ENCODE measurements around the gene CIROP. TPM values are rescaled to one million over a fixed set of nuclear protein-coding genes. Genes with fewer than 3 reads are reported as not detected.
A peak's percentile ranks its signal among the peaks of the same experiment; 100 is the strongest.

The CIROP gene
- total and polyA plus RNA-seq, 7 donors: 0.27 TPM; not detected in 6

DNA sequence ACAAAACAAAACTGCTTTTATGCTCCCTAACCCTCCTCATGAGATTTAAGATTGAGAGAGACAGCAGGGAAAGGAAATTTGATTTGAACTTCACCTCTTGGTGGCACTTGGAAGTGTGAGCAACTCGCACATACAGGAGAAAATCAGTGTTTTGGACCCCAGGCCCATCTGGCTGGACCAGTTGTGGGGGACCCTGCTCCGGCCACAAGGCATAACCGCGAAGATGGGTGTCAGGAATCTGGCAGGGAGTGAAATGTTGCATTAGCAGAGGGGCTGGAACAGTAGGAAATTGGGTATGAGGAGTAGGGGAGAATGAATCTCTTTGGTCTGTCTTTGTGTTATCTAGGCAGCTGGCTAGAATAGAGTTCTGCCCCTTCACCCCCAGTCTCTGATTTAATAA, 1.2 kb downstream of the CIROP start:
- no peaks in the 10 kb centered on the region for H3K27me3 ChIP-seq
- no peak overlapping the region for H3K27ac ChIP-seq
- DNase-seq: no peak
- no peak for TF ChIP-seq POLR2A (IDR thresholded peaks at IDR 0.05)
- TF ChIP-seq, protein P1, sequence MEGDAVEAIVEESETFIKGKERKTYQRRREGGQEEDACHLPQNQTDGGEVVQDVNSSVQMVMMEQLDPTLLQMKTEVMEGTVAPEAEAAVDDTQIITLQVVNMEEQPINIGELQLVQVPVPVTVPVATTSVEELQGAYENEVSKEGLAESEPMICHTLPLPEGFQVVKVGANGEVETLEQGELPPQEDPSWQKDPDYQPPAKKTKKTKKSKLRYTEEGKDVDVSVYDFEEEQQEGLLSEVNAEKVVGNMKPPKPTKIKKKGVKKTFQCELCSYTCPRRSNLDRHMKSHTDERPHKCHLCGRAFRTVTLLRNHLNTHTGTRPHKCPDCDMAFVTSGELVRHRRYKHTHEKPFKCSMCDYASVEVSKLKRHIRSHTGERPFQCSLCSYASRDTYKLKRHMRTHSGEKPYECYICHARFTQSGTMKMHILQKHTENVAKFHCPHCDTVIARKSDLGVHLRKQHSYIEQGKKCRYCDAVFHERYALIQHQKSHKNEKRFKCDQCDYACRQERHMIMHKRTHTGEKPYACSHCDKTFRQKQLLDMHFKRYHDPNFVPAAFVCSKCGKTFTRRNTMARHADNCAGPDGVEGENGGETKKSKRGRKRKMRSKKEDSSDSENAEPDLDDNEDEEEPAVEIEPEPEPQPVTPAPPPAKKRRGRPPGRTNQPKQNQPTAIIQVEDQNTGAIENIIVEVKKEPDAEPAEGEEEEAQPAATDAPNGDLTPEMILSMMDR (IDR thresholded peaks at IDR 0.05): no peak
- TF ChIP-seq POLR2AphosphoS5 (IDR thresholded peaks at IDR 0.05): no peak
- no peak for TF ChIP-seq EP300 (IDR thresholded peaks at IDR 0.05)
- intact Hi-C loops (cut with DNase I): no loop called here
- WGBS, 2 donors: 93% methylated on average over 4 of the region's 4 CpGs
- peaks cover 0 to 10% (median 3%) of the 10 kb centered on the region in 4 donors for H3K36me3 ChIP-seq
- H3K4me3 ChIP-seq: no peak overlapping the region
- peaks cover 0 to 14% (median 10%) of the 10 kb centered on the region in 4 donors for H3K4me1 ChIP-seq
- no peaks in the 10 kb centered on the region for H3K9me3 ChIP-seq

DNA sequence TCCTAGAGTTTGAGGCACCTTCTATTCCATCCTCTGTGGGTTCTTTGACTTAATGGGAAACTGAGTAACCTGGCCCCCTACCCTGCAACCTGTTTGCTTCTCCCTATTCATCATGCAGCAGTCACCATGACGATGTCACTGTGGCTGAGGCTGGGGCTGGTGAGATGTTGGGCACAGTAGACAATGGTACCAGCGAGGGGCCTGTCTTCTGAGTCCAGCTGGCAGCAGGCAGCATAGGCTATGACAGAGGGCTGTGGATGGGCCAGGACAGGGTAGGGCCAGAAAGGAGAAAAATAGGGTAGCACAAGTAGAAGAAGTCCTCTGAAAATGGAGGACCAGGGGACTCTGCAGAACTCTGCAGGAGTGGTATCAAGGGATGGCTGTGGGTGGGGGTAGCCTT, 2.0 kb downstream of the CIROP start:
- Histone ChIP-seq H3K4me1 (peaks cover 0 to 15% (median 11%) of the 10 kb centered on the region in 4 donors), H3K36me3 (peaks cover 0 to 18% (median 9%) of the 10 kb centered on the region in 4 donors), H3K27ac (no peak overlapping the region), H3K27me3 (no peaks in the 10 kb centered on the region), H3K9me3 (no peaks in the 10 kb centered on the region), H3K4me3 (no peak overlapping the region)
- peak; percentile 45 for DNase-seq
- TF ChIP-seq POLR2AphosphoS5 (IDR thresholded peaks at IDR 0.05) (no peak), POLR2A (IDR thresholded peaks at IDR 0.05) (no peak), EP300 (IDR thresholded peaks at IDR 0.05) (no peak)
- TF ChIP-seq, protein P1 (IDR thresholded peaks at IDR 0.05): no peak
- WGBS, 2 donors: 91 to 92% methylated on average over 2 of the region's 2 CpGs
- intact Hi-C loops (cut with DNase I): no loop called here

DNA sequence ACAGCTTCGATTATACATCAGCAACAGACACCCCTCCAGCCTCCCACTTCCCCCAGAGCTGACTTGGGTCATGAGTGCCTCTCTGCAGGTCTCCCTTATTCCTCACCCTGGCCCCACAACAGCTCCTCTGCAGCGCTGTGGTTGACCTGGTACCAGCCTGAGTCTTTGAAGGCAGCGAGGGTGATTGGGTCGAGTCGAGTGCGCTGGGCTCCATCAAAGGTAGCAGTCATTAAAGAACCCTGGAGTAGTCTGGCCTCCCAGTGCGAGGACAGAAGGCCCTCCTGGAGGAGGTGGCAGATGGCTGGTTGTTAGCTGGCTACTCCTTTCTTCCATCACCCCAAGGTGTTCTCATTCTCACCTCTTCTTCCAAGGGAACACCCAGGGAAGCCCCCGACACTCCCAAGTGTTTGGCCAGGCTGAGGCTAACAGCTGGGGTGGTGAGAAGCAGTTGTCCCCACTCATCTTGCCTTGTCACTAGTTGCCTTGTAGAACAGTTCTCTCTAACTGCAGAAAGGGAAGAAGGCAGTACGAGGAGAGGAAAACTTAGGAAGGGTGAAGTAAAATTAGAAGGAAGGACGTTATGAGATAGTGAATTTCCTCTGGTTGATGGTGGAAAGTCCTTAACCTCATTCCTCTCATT, 2.7 kb downstream of the CIROP start:
- H3K36me3 ChIP-seq: peaks cover 0 to 21% (median 12%) of the 10 kb centered on the region in 4 donors
- 84 to 86% methylated on average over 10 of the region's 10 CpGs for WGBS, 2 donors
- no peaks in the 10 kb centered on the region for H3K27me3 ChIP-seq
- H3K27ac ChIP-seq: no peak overlapping the region
- no peak overlapping the region for H3K4me3 ChIP-seq
- intact Hi-C loops (cut with DNase I): no loop called here
- peaks cover 0 to 22% (median 18%) of the 10 kb centered on the region in 4 donors for H3K4me1 ChIP-seq
- H3K9me3 ChIP-seq: no peaks in the 10 kb centered on the region
- DNase-seq: no peak
- TF ChIP-seq POLR2AphosphoS5 (IDR thresholded peaks at IDR 0.05): no peak
- TF ChIP-seq, protein P1 (IDR thresholded peaks at IDR 0.05): no peak
- no peak for TF ChIP-seq POLR2A (IDR thresholded peaks at IDR 0.05)

DNA sequence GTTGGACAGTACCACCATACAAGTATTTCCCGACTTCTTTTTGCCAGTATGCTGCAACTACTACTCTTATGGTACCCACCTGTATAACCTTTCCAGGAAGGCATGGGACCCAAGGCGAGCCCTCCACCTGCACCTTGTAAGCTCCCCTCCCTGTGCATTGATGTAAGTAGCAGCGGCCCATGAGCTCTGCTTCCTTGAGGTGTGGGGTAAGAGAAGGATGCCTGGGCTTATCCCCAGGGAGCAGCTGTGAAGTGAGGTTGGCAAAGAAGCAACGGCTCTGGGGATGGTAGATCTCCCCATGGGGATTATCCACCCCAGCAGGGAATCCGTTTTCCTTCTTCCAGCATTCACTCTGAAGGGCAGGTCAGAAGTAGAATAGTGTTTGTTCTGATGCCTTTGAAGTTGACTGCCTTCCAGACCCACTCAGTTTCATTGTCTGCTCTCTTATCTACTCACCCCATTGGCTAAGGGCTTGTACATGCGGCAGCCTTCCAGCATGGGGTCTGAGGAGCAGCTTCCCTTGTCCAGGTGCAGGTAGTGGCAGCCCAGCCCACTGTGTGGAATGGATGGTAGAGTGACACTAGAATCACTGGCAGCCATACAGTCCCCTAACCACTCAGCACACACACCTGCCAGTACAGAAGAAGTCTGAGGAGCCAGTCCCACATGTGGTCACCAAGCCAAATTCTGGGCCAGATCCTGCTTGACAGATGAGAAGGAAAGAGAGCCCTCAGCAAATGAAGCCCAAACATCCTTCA, 3.4 kb downstream of the CIROP start:
- no peak overlapping the region for H3K27ac ChIP-seq
- TF ChIP-seq EP300 (IDR thresholded peaks at IDR 0.05) (no peak), POLR2AphosphoS5 (IDR thresholded peaks at IDR 0.05) (no peak), POLR2A (IDR thresholded peaks at IDR 0.05) (no peak)
- TF ChIP-seq, protein P1 (IDR thresholded peaks at IDR 0.05): no peak
- no peaks in the 10 kb centered on the region for H3K9me3 ChIP-seq
- intact Hi-C loops (cut with DNase I): no loop called here
- DNase-seq: no peak
- H3K36me3 ChIP-seq: peaks cover 0 to 21% (median 12%) of the 10 kb centered on the region in 4 donors
- WGBS, 2 donors: 87 to 89% methylated on average over 6 of the region's 6 CpGs
- no peaks in the 10 kb centered on the region for H3K27me3 ChIP-seq
- peaks cover 0 to 29% (median 25%) of the 10 kb centered on the region in 4 donors for H3K4me1 ChIP-seq
- no peak overlapping the region for H3K4me3 ChIP-seq

Data from sigmoid colon (tissue), 7 donors.